ENCODE results near the gene CAMTA1. TPM values are rescaled to one million over a fixed set of nuclear protein-coding genes. Genes with fewer than 3 reads are reported as not detected.
A peak's percentile ranks its signal among the peaks of the same experiment; 100 is the strongest.

CAMTA1 gene
- total RNA-seq, 1 donor from 2014 or later: 127 TPM

DNA sequence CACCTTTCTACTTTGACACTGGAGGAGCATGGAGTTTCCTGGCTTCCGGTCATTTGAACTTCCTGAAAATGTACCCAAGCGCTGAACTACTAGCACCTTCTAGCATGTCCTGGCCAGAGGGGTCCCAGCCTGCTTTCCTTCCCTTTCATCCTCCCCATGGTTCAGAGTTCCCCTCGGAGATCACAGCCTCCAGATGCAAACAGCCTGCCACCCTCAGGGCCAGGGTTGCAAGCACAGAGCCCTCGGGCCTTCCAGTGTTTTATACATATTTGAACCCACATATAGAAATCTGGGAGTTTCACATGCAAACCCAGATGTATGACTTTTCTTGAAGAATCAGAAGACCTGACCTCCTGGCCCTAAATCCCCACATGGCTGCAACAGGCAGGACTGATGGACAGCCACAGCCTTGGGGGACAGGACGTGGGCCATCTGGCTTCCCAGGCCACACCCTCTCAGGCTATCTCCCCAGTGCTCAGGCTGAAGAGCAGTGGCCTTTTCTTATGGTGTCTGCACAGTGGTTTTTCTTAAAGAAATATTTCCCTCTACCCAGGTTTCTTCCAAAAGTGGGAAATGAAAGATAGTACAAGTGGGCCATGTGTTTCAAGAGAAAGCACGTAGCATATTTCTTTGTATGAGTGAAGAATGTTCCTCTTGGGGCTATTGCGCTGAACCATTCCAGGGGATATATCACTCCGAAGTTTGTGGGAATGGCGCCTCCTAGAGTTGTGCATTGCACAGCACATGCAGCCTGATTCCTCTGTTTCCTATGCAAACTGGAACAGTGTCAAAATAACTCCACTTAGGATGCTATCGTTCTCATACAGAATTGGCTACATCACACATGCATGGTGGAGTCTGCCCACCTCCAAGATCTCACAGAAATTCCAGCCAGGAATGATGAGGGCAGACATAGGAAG, 753.9 kb downstream of the CAMTA1 start:
- DNase-seq (ENCODE audit: low spot score in 2 of 2): no peak

DNA sequence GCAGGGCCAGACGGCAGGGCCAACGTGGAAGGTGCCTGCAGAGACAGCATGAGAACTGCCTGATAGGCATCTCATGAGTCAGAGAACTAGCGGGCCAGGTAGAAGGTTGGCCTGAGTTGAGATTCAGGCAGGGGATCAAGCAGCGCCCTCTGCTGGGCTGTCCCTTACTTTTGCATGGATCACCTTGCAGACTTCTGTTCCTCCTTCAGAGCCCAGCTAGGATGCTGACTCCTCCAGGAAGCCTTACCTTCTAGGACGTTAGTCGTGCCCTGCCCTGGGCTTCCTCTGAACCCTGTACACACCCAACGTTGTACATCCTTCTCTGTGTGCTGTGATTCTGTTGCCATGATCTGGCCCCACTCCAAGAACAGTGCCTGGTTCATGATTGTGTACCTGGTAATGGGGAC, 754.5 kb downstream of the CAMTA1 start:
- FAIRE-seq: no peak

More for the DNA sequence above, 753.9 kb downstream of the CAMTA1 start:
- FAIRE-seq: no peak

GRCh38 chr1:7540816-7541215, 755.6 kb downstream of the CAMTA1 start:
- no peak for DNase-seq (ENCODE audit: low spot score in 2 of 2)
- no peak for FAIRE-seq

More for the DNA sequence above, 754.5 kb downstream of the CAMTA1 start:
- DNase-seq (ENCODE audit: low spot score in 2 of 2): no peak

GRCh38 chr1:7541629-7542028, 756.4 kb downstream of the CAMTA1 start:
- no peak for FAIRE-seq

DNA sequence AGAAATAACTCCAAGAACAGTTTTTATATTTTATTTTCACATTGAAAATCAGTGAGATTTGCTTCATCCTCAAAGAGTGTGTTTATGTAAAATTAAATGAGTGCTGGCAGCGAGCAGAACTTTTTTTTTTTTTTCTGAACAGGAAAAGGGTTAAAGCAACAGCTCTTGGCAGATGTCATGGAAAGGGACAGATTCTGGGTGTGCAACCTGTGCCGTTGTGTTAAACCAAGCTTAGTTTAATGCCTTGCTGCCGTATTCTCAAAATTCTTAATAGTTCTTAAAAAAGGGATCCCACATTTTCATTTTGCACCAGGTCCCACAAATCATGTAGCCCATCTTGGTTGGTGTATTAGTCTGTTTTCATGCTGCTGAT, 758.5 kb downstream of the CAMTA1 start:
- no peak for FAIRE-seq
- no peak for DNase-seq (ENCODE audit: low spot score in 2 of 2)

More at GRCh38 chr1:7541629-7542028, 756.4 kb downstream of the CAMTA1 start:
- DNase-seq (ENCODE audit: low spot score in 2 of 2): no peak

- FAIRE-seq: no peak
- no peak for DNase-seq (ENCODE audit: low spot score in 2 of 2)
Observed at GRCh38 chr1:7549277-7550161, 764.3 kb downstream of the CAMTA1 start.

GRCh38 chr1:7550261-7550865, 765.1 kb downstream of the CAMTA1 start:
- no peak for FAIRE-seq
- no peak for DNase-seq (ENCODE audit: low spot score in 2 of 2)

DNA sequence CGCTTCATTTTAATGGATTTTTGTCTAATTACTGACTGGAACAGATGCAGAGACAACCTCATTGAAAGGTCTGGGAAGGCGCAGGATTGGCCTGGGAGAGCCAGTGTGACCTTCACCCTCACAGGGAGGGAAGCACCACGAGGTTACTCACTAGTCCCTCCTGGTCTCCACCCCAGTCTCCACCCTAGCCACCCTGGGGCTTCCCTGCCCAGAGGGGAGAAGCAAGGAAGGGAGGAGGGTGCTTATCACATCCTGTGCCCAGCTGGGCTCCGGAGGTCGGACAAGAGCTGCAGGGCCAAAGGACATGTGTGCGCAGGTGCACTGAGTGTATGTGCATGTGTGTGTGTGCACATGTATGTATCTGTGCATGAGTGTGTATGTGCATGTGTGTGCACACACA, 765.7 kb downstream of the CAMTA1 start:
- FAIRE-seq (no peak), DNase-seq (ENCODE audit: low spot score in 2 of 2) (no peak)

DNA sequence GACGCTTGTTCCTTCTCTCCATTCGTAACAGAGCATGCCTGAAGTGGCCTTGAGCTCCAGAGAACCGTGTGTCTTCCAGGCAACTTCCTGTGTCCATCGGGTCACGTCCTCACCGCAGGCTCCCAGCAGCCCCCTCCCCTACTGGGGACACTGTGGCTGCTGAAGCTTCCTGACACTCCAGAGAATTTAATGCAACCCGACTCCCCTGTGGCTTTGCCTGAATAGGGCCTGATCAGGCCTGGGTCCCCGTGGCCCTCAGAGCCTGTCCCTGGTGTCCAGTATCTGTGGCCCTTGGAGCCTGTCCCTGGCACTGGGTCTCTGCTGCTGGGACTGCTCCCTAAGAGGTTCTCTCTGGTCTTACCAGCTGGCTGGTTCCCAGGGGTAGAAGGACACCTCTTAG, 766.2 kb downstream of the CAMTA1 start:
- DNase-seq (ENCODE audit: low spot score in 2 of 2) (no peak), FAIRE-seq (no peak)

DNA sequence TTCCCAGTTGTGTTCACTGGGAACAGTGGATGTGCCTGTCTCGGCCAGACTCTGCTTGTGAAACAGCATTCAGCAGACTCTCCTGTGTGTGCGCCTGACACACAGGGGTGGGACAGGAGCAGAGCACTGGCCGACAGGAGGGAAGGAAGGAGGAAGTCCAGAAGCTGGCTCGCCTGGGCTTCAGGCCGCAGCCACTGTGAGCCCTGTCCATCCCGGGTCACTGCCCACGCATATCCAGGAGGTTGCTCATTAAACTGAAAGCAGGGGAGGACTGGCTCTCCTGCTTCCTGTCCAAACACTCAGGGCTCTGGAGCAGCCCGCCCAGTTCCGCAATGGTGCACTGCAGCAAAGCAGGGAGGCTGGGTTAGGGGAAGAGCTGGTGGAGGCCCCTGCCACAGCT, 767.1 kb downstream of the CAMTA1 start:
- FAIRE-seq (no peak), DNase-seq (ENCODE audit: low spot score in 2 of 2) (no peak)

- DNase-seq (ENCODE audit: low spot score in 2 of 2) (no peak), FAIRE-seq (no peak)
Observed at GRCh38 chr1:7553042-7553690, 767.9 kb downstream of the CAMTA1 start.

DNA sequence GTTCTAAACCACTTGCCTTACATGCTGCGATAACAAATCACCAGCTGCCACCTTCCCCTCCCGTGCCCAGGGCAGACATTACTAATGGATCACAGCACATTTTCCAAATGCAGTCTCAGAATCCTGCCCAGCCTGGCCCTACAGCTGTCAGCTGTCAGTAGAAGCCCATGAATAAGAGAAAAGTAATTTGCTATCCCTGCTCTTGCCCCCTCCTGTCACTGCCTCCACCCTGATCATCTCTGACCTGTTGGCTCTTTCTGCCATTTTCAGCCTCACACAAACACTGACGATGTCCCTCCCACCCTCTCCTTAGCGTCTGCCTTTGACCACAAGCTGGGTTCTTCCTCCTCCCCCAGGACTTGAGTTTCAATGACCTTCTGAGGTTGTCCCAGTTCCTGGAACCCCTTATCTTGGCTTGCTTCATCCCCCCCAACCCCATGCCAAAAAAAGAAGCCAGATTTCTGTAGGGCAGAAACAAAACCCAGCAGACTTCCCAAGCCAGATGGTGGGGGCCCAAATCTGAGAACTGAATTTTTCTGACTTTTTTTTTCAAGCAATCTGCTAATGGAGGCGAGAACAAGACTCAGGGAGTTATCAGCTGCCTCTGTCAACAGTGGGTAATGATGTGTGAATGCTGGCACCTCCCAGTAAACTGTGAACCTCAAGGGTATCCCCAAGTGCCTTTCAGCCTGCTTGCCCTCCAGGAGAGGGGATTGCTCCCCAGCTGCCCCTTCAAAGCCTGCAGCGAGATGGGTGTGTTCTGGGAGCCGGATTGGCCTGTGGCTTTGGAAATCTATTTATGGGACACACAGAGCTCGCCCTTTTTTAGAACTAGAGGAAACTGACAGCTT, 769.4 kb downstream of the CAMTA1 start:
- DNase-seq (ENCODE audit: low spot score in 2 of 2) (no peak), FAIRE-seq (no peak)

GRCh38 chr1:7555391-7556185, 770.3 kb downstream of the CAMTA1 start:
- FAIRE-seq: no peak
- no peak for DNase-seq (ENCODE audit: low spot score in 2 of 2)

GRCh38 chr1:7557301-7557891, 772.1 kb downstream of the CAMTA1 start:
- FAIRE-seq: no peak
- DNase-seq (ENCODE audit: low spot score in 2 of 2): no peak

DNA sequence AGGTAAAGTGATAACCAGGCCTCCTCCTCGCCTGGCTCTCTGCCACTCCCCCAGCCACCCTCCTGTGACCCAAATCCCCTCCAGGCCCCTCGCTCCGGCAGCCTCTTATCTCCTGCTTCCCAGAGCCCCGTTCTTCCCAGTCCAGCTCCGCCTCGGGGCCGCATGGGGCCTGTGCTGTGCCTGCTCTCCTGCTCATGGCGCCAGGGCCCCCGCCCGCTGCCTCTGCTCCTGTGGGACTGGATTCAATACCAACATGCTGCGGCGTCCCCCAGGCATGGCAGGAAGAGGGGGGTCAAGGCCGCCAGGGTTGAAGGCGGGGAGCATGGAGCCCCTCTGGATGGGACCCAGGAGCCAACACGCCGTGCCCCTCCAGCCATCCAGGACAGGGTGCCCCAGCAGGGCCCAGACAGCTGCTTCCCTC, 772.8 kb downstream of the CAMTA1 start:
- FAIRE-seq (no peak), DNase-seq (ENCODE audit: low spot score in 2 of 2) (no peak)

GRCh38 chr1:7558481-7558880, 773.2 kb downstream of the CAMTA1 start:
- no peak for DNase-seq (ENCODE audit: low spot score in 2 of 2)
- FAIRE-seq: no peak

- FAIRE-seq (no peak), DNase-seq (ENCODE audit: low spot score in 2 of 2) (peak in 1 of 2 donors; percentile 38)
Observed at GRCh38 chr1:7558921-7559869, 773.9 kb downstream of the CAMTA1 start.
